HG02943 (cell line): Measurements from ENCODE around the gene SAP25.
"Not testable (repeated sequence)": the region's sequence is repeated elsewhere in the genome, so short reads cannot be mapped to it uniquely, and the experiment has no call there.

Source experiments
- ATAC-seq: cut with Tn5 transposase; IDR thresholded peaks from one replicate; pipeline ENCODE4 v1.9.1; 2021; ENCODE audit warnings: mild to moderate bottlenecking, low read depth, moderate library complexity; ENCODE audit not compliant: unreplicated experiment

The SAP25 gene

GRCh38 chr7:100577103-100577502, 3.4 kb upstream of the SAP25 start:
- no peak for ATAC-seq

DNA sequence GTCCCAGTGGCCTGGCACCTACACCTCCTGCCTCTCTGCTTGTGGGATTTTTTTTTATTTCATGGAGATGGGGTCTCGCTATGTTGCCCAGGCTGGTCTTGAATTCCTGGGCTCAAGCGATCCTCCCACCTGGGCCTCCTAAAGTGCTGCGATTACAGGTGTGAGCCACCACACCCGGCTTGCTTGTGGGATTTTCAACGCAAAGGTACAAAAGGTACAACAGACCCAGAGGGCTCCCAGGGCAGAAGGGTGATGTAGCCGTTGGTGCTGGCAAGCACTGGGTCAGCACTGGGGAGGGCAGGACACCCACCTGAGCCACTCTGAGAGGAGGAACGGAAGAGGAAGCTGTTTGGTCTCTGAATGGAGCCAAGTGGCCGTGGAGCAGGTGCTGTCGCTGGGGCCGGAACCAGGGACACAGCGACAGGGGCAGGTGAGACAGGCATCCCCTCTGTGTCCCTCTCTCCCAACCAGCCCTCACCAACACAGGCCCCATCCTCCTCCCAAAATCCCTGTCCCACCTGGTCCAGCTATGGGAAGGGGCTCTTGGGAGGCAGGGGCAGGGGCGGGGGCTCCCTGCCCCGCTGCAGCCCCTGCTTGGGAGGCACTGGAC, 2.8 kb upstream of the SAP25 start:
- ATAC-seq: no peak

DNA sequence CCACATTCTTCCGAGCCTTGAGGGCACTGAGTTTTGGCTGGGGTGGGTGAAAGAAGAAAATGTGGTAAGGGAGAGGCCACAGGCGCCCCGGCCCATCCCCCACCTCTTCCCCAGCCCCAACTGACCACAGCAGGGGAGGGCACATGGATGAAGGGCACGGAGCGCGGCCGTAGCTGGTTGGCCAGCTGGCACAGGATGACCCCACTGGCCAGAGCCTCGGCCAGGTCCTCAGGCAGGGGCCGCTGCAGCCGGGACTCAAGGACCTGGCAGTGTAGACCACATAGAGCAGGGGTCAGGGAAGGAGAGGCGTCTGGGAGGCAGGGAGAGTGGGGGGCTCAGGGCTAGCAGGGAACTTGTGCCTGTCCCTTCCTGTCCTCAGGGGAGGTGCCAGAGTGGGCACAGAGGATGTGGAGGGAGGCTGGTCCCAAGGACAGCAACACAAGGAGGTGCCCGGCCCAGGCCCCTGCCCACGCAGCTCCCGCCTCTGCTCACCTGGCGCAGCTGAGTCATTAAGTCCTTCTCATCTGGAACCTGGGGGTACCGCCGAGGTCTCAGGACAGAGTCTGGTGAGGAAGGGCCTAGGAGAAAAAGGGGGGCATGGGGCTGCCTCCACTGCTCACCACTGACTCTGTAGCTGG, 2.2 kb upstream of the SAP25 start:
- ATAC-seq: no peak

- no peak for ATAC-seq
Measured at GRCh38 chr7:100575206-100575631, 1.5 kb upstream of the SAP25 start.

DNA sequence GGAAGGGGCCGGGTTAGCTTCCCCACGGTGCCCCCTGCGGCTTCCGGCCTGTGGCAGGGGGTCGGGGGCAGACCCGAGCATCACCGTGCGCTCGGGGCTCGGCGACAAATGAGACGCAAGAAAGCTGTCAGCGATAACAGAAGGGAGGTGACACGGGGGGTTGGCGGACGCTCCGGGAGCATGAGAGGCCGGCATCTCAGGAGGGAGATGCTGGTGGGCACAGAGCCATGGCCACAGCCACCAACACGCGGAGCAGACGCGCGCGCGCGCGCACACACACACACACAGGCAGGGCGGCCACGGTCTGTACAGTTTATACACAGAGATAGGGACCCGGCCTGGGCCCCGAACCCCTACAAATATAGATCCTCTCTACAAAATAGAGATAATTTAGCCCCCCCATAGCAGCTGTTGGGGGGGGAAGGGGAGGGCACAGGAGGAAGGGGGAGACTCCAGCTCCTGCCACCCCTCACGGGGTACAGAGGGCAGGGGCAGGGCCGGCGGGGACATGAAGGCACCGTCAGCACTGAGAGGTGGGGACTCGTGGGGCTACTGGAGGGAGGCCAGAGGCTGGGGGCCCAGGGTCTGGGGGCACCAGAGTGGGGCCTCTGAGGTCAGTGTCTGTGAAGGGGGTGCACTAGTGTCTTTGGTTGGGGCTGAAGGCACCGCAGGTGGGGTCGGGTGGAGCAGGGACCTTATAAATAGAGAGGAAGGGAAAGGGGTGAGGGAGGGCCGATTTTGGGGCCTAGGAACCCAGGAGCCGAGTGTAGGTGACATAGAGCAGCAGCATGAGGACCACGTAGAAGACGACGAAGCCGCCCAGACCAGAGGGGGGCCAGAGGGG, 884 bp upstream of the SAP25 start:
- ATAC-seq: no peak

DNA sequence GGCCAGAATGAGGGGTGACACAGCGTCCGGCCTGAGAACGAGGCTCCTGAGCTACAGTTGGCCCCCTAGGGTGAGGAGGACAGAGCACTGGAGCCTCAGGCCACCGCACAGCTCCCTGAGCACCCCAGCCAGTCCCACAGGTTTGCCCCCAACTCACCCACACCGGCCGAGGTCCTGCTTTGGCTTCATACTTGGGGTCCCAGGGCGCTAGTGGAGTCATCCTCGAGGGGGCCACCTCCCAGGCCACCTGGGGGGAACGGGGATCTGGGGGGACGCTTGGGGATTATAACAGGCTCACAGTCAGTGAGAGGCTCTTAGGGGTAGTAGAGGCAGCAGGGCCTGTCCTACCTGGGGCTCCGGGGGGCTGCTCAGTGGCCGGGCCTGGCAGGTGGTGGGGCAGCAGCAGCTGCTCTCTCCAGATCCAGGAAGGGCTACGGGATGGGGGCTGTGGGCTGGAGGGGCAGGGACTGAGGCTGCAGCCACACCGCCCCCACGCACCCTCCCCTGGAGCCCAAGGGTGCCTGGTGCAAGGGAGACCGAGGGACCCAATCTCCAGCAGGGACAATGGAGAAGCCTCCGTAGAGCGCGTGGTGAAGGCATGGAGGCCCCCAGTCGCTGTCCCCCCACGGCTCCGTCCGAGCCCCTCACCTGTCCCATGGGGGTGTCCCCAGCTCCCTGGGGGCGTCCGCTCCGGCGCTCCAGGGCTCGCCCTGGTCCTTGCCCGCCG, 588 bp downstream of the SAP25 start:
- ATAC-seq: no peak

- ATAC-seq: no peak
Measured at GRCh38 chr7:100572281-100572948, 1.3 kb downstream of the SAP25 start.

- no peak for ATAC-seq
Measured at GRCh38 chr7:100571829-100572116, 1.9 kb downstream of the SAP25 start.

DNA sequence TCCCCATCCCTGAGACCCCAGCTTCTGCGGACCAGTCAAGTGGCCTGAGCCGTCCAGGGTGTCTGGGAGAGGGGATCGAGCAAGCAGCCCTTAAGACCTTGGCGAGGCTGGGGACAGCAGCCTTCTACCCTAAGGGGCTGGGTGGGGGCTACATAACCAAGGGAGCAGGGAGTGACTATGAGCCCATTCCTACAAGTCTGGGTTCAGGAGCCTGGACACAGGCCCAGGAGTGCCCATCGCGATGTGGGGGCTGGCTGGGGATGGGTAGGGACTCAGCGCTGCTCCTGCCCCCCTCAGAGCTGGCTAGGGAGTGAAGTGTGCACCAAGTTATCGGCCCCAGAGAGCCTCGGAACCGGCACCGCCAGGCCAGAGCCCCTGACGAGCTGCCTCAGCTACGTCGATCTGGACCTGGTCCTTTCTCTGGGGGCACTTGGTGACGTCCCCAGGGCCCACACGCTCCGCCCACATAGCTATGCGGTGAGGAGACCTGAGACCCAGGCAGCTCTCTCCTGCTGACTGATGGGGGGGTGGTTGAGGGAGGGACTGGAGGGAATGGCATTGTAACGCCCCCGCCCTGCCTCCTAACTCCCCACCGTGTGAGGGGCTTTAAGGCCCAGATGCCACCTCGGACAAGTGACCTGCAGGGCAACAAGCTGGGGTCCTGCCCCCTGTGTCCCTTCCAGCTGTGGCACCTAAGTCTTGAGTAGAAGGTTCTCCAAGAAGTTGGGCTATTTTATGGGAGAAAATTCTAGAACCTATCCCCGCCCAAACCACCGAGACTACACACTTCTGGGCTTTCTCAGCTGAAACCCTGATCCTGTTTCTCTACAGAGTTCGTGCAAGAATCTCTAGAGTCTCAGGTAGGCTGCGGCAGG, 2.5 kb downstream of the SAP25 start:
- no peak for ATAC-seq

DNA sequence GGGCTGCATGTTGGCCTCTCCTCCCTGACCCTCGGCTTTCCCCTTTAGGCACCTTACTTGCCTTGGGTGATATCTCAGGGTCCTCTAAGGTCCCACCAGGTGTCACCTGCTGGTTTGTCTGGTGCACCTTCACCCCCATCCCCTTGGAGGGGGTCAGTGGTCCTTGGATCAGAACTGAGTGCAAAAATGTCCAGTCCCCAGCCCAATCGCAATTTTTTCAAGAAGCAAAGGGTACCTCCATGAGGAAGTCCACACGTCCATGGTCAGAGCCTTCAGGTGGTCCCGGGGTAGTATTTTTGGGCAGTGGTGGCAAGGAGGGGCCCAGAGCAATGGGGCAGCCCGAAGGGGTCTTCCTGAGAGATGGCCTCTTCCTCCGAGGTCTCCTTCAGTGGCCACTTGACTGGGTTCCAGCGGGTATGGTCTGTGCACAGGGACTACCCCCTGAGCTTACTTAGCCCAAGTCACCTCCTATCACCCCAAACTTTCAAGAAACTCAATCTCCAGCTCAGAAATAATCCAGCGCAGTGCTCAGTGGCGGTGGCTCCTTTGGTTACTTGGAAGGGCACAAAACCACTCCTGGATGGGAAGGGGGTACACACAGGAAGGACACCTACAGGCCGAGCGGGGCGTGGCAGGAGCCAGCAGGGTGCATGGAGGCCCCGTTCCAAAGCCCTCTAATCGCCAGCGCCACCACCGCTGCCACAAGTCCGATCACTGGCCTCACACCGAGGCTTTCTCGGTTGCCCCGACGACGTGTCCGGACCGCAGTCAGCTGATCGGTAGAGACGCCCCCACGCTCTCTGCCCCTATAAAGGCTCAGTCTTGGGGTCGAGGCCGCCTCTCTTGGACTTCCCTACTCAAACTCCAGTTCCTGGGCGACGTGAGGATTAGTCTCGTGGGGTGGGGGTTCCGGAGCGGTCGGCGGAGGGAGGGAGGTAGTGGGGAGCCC, 4.5 kb downstream of the SAP25 start:
- ATAC-seq: no peak

DNA sequence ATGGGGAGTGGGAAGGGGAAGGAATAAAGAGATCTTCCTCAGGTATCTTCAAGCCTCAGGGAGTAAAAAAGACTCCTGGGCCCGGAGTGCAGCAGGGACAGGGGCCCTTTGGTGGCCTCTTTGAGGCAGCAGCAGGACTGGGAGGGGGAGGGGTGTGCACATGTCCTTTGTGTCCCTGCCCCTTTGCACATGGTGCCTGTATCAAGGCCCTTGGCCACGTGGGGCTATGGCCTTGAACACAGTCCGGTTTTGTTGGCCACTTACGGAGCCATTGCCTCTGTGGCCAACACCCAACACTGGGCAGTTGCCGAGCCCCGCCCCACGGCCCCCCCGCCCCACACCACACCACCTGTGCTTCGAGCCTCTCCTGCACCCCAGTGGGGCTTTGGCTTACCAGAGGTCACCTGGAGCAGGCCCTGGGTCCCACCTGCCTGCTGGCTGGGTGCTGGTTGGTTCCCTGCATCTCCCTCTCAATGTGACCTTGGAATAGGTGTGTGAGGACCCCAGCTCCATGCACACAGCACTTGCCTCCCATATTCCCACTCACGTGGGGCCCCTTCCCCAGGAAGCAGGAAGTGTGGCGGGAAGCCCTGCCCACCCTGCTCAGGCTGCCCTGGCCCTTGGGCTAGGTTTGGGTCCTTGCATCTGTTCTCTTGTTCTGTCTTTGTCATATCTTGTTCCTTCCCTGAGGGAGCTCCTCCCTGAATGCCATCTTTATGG, 5.4 kb downstream of the SAP25 start:
- no peak for ATAC-seq

GRCh38 chr7:100567751-100568175, 5.9 kb downstream of the SAP25 start:
- no peak for ATAC-seq

GRCh38 chr7:100567031-100567730, 6.5 kb downstream of the SAP25 start:
- no peak for ATAC-seq

DNA sequence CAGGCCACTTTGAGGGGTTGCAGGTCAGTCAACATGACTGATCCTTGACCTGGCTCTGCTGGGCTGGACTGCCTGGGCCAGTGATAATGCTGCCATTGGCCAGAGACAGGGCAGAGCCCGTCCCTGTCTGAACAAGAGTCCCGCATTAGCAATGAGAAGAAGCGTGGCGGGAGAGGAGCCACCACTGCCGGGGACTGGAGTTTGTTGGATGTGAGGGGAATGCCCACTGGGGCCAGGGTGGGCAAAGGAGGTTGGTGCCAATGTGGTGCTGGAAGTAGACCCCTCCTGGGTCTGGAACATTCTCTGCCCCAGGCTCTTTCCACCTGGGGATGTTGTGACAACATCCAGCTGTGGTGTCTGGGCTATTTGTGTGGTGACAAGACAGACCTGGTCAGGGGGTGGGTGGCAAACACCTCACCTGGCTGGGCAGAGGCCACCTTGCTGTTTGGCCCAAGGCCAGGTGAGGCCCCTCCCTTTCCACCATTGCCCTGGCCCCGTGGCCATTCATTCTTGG, 7.6 kb downstream of the SAP25 start:
- ATAC-seq: no peak

DNA sequence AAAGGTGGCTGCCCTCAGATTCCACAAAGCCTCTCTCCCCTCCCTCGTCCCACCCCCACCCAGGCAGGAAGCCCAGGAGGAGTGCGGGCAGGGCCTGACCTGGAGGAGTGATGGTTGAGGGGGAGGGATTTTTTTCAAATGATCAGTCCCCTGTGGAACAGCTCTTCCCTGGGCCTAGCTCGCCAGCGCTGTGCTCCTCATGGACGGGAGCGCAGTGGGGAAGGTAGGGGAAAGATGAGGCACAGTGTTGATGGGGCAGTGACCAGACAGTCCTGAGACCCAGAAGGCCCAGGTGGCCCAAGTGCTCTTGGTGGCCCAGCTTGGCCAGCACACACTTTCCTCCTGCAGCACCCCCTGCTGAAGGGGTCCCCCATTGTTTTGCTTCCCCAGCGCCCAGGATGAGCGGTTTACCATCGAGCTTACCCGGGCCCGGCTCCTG, 8.5 kb downstream of the SAP25 start:
- no peak for ATAC-seq

- ATAC-seq: not testable (repeated sequence)
Measured at GRCh38 chr7:100564405-100564804, 9.3 kb downstream of the SAP25 start.

DNA sequence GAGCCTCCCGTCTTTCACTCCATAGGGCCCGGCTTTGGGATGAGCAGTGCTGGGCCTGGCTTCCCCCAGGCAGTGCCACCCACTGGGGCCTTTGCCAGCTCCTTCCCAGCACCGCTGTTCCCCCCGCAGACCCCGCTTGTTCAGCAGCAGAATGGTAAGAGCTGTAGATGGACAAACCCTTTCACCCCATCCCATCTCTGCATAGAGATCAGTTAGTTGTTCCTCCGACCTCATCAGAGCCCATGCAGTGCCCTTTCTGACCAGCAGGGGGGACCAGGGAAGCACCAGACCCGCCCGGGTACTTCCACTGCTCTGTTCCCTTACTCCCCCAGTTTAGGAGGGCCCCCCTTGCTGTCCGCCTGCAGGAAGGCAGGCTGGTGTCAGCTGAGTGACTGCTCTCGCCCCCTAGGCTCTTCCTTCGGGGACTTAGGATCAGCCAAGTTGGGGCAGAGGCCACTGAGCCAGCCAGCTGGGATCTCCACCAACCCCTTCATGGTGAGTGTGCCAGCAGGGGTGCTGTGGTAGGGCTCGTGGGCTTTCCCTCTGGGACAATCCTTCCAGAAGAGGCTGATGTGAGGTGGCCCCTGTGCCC, 9.8 kb downstream of the SAP25 start:
- no peak for ATAC-seq
